Right lobe of liver (tissue), 4 donors: ENCODE results near the gene CHST11.

Experiments
- CTCF ChIP-seq, 4 donors: fragments of 200-600 bp in 3 of 4; fragments of 450-650 bp in 1 of 4; IDR thresholded peaks; one replicate each; pipeline versions ENCODE4 v1.5.1 to v1.8.0; 2016 to 2022; ENCODE audit warnings: antibody characterized with exemption in 4 of 4, mild to moderate bottlenecking in 2 of 4
- POLR2A ChIP-seq: fragments of 450-650 bp; IDR thresholded peaks from one replicate; pipeline ENCODE4 v1.6.1; 2017; ENCODE audit warnings: antibody characterized with exemption, mild to moderate bottlenecking
- donor health status: DM: no; HTN: no; CAD: no.
- donor health status: DM: no; HTN: no; CAD: no.
- donor health status: DM: no; HTN: yes; CAD: no.

GRCh38 chr12:104585448-104586055 is 128.8 kb downstream of the CHST11 start:
- TF ChIP-seq POLR2A (no peak), CTCF (IDR thresholded peaks at IDR 0.05) (no peak)
